H1 (cell line): ENCODE results near the gene LGALS9. TPM values are rescaled to one million over a fixed set of nuclear protein-coding genes. Genes with fewer than 3 reads are reported as not detected.
"Not testable (repeated sequence)": the region's sequence is repeated elsewhere in the genome, so short reads cannot be mapped to it uniquely, and the experiment has no call there.

Experiments used
- CTCF ChIA-PET: fragments of 300-600 bp; sonication (Branson Sonifier 250); formaldehyde crosslinking; loops from one replicate; lab custom pipeline; 2021; ENCODE audit not compliant: partially characterized antibody; lab: Charles Lee
- POLR2A ChIA-PET: fragments of 300-600 bp; sonication (Branson Sonifier 250); formaldehyde crosslinking; loops from one replicate; lab custom pipeline; 2021; ENCODE audit warnings: inconsistent platforms; ENCODE audit not compliant: partially characterized antibody; lab: Charles Lee
- DNase-seq, 2 experiments: peaks; one replicate each; pipeline versions ENCODE4 v3.0.0 to v3.0.0-alpha.2; 2010 to 2022; ENCODE audit warnings: low spot score in 2 of 2, low read depth in 1 of 2, mixed read lengths in 1 of 2
- FAIRE-seq: peaks from 2 replicates; lab custom pipeline; 2011; peaks lifted over from hg19 to GRCh38; lab: Jason Lieb, UNC
- H2AFZ ChIP-seq: 2 replicates; pipeline ENCODE4 v1.8.1; 2012; ENCODE audit warnings: low read length, inconsistent platforms
- H2AK5ac ChIP-seq: 2 replicates; pipeline ENCODE4 v1.6.1; 2013; ENCODE audit warnings: low read depth, low read length
- H2BK120ac ChIP-seq: replicated peaks from 2 replicates; pipeline ENCODE3; 2013; ENCODE audit warnings: low read depth, low read length, inconsistent platforms
- H2BK12ac ChIP-seq: 2 replicates; pipeline ENCODE4 v1.6.1; 2013; ENCODE audit warnings: low read depth, low read length
- H2BK15ac ChIP-seq: 2 replicates; pipeline ENCODE4 v1.6.1; 2013; ENCODE audit warnings: low read length
- H2BK20ac ChIP-seq: 2 replicates; pipeline ENCODE4 v1.6.1; 2013; ENCODE audit warnings: low read length
- H2BK5ac ChIP-seq: 2 replicates; pipeline ENCODE4 v1.6.1; 2013; ENCODE audit warnings: low read depth, low read length
- H3K14ac ChIP-seq: 2 replicates; pipeline ENCODE4 v1.6.1; 2013; ENCODE audit warnings: inconsistent platforms; ENCODE audit not compliant: insufficient read length
- H3K18ac ChIP-seq: 2 replicates; pipeline ENCODE4 v1.6.1; 2013; ENCODE audit warnings: low read length; ENCODE audit errors: extremely low read depth
- H3K23ac ChIP-seq: 2 replicates; pipeline ENCODE4 v1.6.1; 2013; ENCODE audit warnings: inconsistent platforms; ENCODE audit not compliant: insufficient read length
- H3K23me2 ChIP-seq: 2 replicates; pipeline ENCODE4 v1.6.1; 2013; ENCODE audit warnings: low read depth, low read length
- H3K27ac ChIP-seq: 2 replicates; pipeline ENCODE4 v1.6.1; 2011; ENCODE audit warnings: low read depth, low read length, inconsistent platforms
- H3K27me3 ChIP-seq, 4 experiments: replicated peaks in 1 of 4; 1 replicate in 1 of 4; 2 replicates in 3 of 4; pipeline versions ENCODE4 v1.6.1 to v1.8.1; 2011 to 2013; ENCODE audit warnings: low read length in 3 of 4, mild to moderate bottlenecking in 3 of 4, inconsistent platforms in 2 of 4, mixed read lengths in 2 of 4, moderate library complexity in 1 of 4; ENCODE audit not compliant: control insufficient read depth in 3 of 4, insufficient read depth in 3 of 4; ENCODE audit errors: extremely low read depth in 1 of 4
- H3K36me3 ChIP-seq, 4 experiments: 2 replicates each; pipeline versions ENCODE4 v1.6.1 to v1.8.1; 2011 to 2013; ENCODE audit warnings: mild to moderate bottlenecking in 4 of 4, low read length in 3 of 4, moderate library complexity in 2 of 4, control low read depth in 1 of 4, inconsistent platforms in 1 of 4; ENCODE audit not compliant: insufficient read depth in 4 of 4, control insufficient read depth in 2 of 4
- H3K4ac ChIP-seq: replicated peaks from 2 replicates; pipeline ENCODE3; 2013; ENCODE audit warnings: low read length, low read depth, mixed read lengths, inconsistent platforms; ENCODE audit not compliant: insufficient read length
- H3K4me1 ChIP-seq, 4 experiments: replicated peaks in 1 of 4; 1 replicate in 1 of 4; 2 replicates in 3 of 4; pipeline versions ENCODE4 v1.6.1 to v1.8.1; 2011 to 2013; ENCODE audit warnings: low read length in 3 of 4, inconsistent platforms in 2 of 4, mixed read lengths in 1 of 4; ENCODE audit not compliant: insufficient read depth in 4 of 4, control insufficient read depth in 3 of 4
- H3K4me2 ChIP-seq, 2 experiments: 2 replicates each; pipeline versions ENCODE4 v1.6.1 to v1.8.1; 2011 to 2013; ENCODE audit warnings: low read depth in 2 of 2, low read length in 2 of 2, control low read depth in 1 of 2, inconsistent platforms in 1 of 2, mild to moderate bottlenecking in 1 of 2; ENCODE audit not compliant: insufficient read depth in 1 of 2
- H3K4me3 ChIP-seq, 4 experiments: fragments of 200-600, 300-600 bp in 1 of 4; sonication (generic), shearing (Covaris generic), sonication (Bioruptor Twin) in 1 of 4; 2 replicates each; pipeline versions ENCODE4 v1.5.1 to v1.8.1; 2011 to 2016; ENCODE audit warnings: low read length in 4 of 4, low read depth in 3 of 4, control low read depth in 2 of 4, inconsistent platforms in 2 of 4, mild to moderate bottlenecking in 2 of 4, mixed read lengths in 1 of 4, moderate library complexity in 1 of 4; ENCODE audit not compliant: insufficient read depth in 2 of 4; ENCODE audit errors: extremely low read depth in 1 of 4
- H3K56ac ChIP-seq: replicated peaks from 2 replicates; pipeline ENCODE3; 2013; ENCODE audit warnings: low read depth, mild to moderate bottlenecking, mixed read lengths, low read length, inconsistent platforms; ENCODE audit not compliant: insufficient read length
- H3K79me1 ChIP-seq: 2 replicates; pipeline ENCODE4 v1.6.1; 2013; ENCODE audit warnings: low read depth, low read length, control low read depth
- H3K79me2 ChIP-seq, 2 experiments: 2 replicates each; pipeline versions ENCODE4 v1.6.1 to v1.8.1; 2012 to 2013; ENCODE audit warnings: low read length in 2 of 2, mild to moderate bottlenecking in 2 of 2, inconsistent platforms in 1 of 2; ENCODE audit not compliant: insufficient read depth in 2 of 2, control insufficient read depth in 1 of 2
- H3K9ac ChIP-seq, 4 experiments: replicated peaks in 1 of 4; 1 replicate in 1 of 4; 2 replicates in 3 of 4; pipeline versions ENCODE4 v1.6.1 to v1.8.1; 2011 to 2013; ENCODE audit warnings: low read depth in 3 of 4, low read length in 3 of 4, control low read depth in 2 of 4, mild to moderate bottlenecking in 2 of 4, moderate library complexity in 2 of 4, inconsistent platforms in 1 of 4; ENCODE audit errors: extremely low read depth in 1 of 4
- H3K9me3 ChIP-seq, 2 experiments: 2 replicates each; pipeline versions ENCODE4 v1.6.1 to v1.8.1; 2012 to 2013; ENCODE audit warnings: mild to moderate bottlenecking in 2 of 2, moderate library complexity in 2 of 2, control low read depth in 1 of 2, inconsistent platforms in 1 of 2, low read depth in 1 of 2, low read length in 1 of 2, mixed read lengths in 1 of 2; ENCODE audit not compliant: insufficient read depth in 2 of 2
- H4K20me1 ChIP-seq, 2 experiments: replicated peaks in 1 of 2; 2 replicates each; pipeline versions ENCODE3 to v1.8.1; 2011 to 2013; ENCODE audit warnings: inconsistent platforms in 2 of 2, low read length in 2 of 2, mild to moderate bottlenecking in 1 of 2; ENCODE audit not compliant: insufficient read depth in 2 of 2, control insufficient read depth in 1 of 2
- H4K5ac ChIP-seq: 2 replicates; pipeline ENCODE4 v1.6.1; 2013; ENCODE audit warnings: low read length, low read depth, mixed read lengths, inconsistent platforms; ENCODE audit not compliant: insufficient read length
- H4K8ac ChIP-seq: 2 replicates; pipeline ENCODE4 v1.8.0; 2013; ENCODE audit warnings: mild to moderate bottlenecking, moderate library complexity, low read length, inconsistent platforms; ENCODE audit not compliant: insufficient read depth; ENCODE audit errors: extremely low read depth
- H4K91ac ChIP-seq: replicated peaks from 2 replicates; pipeline ENCODE3; 2013; ENCODE audit warnings: low read length, mixed read lengths, inconsistent platforms; ENCODE audit not compliant: insufficient read length
- WGBS, 2 experiments: shearing (Covaris generic) in 1 of 2; methylation state at CpG; one replicate each; pipeline versions ENCODE4 v1.1.6 to v1.1.7; 2013 to 2015; ENCODE audit warnings: low lambda C conversion rate in 2 of 2, mixed read lengths in 2 of 2, inconsistent platforms in 1 of 2, low coverage in 1 of 2, missing lambda C conversion rate in 1 of 2; ENCODE audit not compliant: insufficient replicate concordance in 2 of 2, insufficient coverage in 1 of 2, insufficient read length in 1 of 2; ENCODE audit errors: extremely low coverage in 1 of 2, missing lambda C conversion rate in 1 of 2; 5-methylcytosine and 5-hydroxymethylcytosine counted together
- polyA plus RNA-seq, 7 experiments: library from polyadenylated mRNA; depleted of rRNA in 3 of 7; stranded (reverse) in 5 of 7; unstranded in 2 of 7; fragments of >200 nt in 5 of 7; fragments of 200-250 nt in 2 of 7; gene quantifications; 1 replicate in 5 of 7; 2 replicates in 1 of 7; 4 replicates in 1 of 7; pipeline versions ENCODE4 v1.2.1 to v1.2.3, GENCODE V29; 2011 to 2013; ENCODE audit warnings: missing spikeins in 2 of 7, mixed read lengths in 2 of 7
- total RNA-seq: library from RNA; stranded (reverse); fragmentation: NEBNext Ultra II Directional; extraction: Animal tissue kit (Norgen Biotek cat#: 25700); gene quantifications from 2 replicates; pipeline ENCODE4 v1.2.1, GENCODE V29; 2021

Gene LGALS9
- total and polyA plus RNA-seq, 2 of the 8 experiments (the other 6 are each of a cell fraction or from before 2014, with no cell fraction given), result 0.95 to 1.7 TPM

DNA sequence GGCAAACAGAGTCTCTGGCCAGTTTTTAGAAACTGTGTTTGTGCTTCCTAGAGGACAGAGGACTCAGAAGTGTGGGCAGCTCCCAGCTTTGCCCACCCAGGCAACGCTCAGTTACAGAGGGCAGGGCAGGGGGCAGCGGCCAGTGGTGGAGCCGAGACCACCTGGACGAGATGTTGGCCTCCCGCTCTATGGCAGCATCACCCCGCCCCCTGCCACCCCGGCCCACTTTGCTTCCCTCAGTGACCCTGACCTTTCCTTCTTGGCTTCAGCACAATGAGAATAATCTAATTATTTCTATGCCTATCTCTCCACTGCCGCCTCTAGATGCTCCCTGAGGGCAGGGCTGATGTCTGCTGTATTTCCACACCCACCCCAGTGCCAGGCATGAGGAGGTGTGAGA, 25.6 kb downstream of the LGALS9 start:
- H3K23ac ChIP-seq, H3K23me2 ChIP-seq, FAIRE-seq, DNase-seq, H3K79me1 ChIP-seq, H3K4ac ChIP-seq, H2BK5ac ChIP-seq, H3K14ac ChIP-seq, H2BK15ac ChIP-seq, H3K9ac ChIP-seq, H4K91ac ChIP-seq, H3K36me3 ChIP-seq, H4K5ac ChIP-seq, H3K56ac ChIP-seq, H3K4me3 ChIP-seq, H4K20me1 ChIP-seq, H2AFZ ChIP-seq, H3K27me3 ChIP-seq, H2BK20ac ChIP-seq, H2BK12ac ChIP-seq, H3K4me1 ChIP-seq, H3K18ac ChIP-seq, H3K79me2 ChIP-seq, H3K4me2 ChIP-seq, H2AK5ac ChIP-seq, H3K9me3 ChIP-seq, H4K8ac ChIP-seq, H3K27ac ChIP-seq, H2BK120ac ChIP-seq, POLR2A ChIA-PET: not testable (repeated sequence)
- 96% methylated on average over 8 of the region's 8 CpGs; no CpG with 5 or more reads in 1 of the 2 experiments for WGBS, 2 experiments
- CTCF ChIA-PET, result interaction anchor here (2.2 to 18.4 kb wide), 5 partner anchors 8 to 223 kb away, joined by 11 to 338 read pairs (median 40); no protein-coding TSS in a partner anchor
